GM19324 (cell line): ENCODE measurements around the gene TMCO4.

Source experiments
- ATAC-seq: cut with Tn5 transposase; IDR thresholded peaks from one replicate; pipeline ENCODE4 v1.9.1; 2021; ENCODE audit warnings: mild to moderate bottlenecking, moderate library complexity; ENCODE audit not compliant: unreplicated experiment, low FRiP score

TMCO4 gene

GRCh38 chr1:19725606-19726005 lies 74.1 kb downstream of the TMCO4 start:
- no peak for ATAC-seq

GRCh38 chr1:19723874-19724273 lies 75.8 kb downstream of the TMCO4 start:
- no peak for ATAC-seq

GRCh38 chr1:19720973-19721372 lies 78.7 kb downstream of the TMCO4 start:
- ATAC-seq, result no peak

- no peak for ATAC-seq
These were observed 79.5 kb downstream of the TMCO4 start for GRCh38 chr1:19720174-19720573.

GRCh38 chr1:19717467-19717866 lies 82.2 kb downstream of the TMCO4 start:
- ATAC-seq, result no peak

- no peak for ATAC-seq
These were observed 84.1 kb downstream of the TMCO4 start for GRCh38 chr1:19715334-19716203.

- no peak for ATAC-seq
These were observed 86.8 kb downstream of the TMCO4 start for GRCh38 chr1:19712928-19713327.

GRCh38 chr1:19710825-19711611 lies 88.7 kb downstream of the TMCO4 start:
- no peak for ATAC-seq

GRCh38 chr1:19709260-19709793 lies 90.4 kb downstream of the TMCO4 start:
- no peak for ATAC-seq

GRCh38 chr1:19708567-19709110 lies 91.1 kb downstream of the TMCO4 start:
- no peak for ATAC-seq

GRCh38 chr1:19706136-19706535 lies 93.6 kb downstream of the TMCO4 start:
- no peak for ATAC-seq

- ATAC-seq, result no peak
These were observed 94.3 kb downstream of the TMCO4 start for GRCh38 chr1:19705464-19705863.

GRCh38 chr1:19704247-19705113 lies 95.2 kb downstream of the TMCO4 start:
- ATAC-seq, result no peak

GRCh38 chr1:19703280-19703679 lies 96.4 kb downstream of the TMCO4 start:
- ATAC-seq, result no peak

- no peak for ATAC-seq
These were observed 99.5 kb downstream of the TMCO4 start for GRCh38 chr1:19700079-19700777.

- ATAC-seq, result no peak
These were observed 101.5 kb downstream of the TMCO4 start for GRCh38 chr1:19698181-19698580.

- ATAC-seq, result no peak
These were observed 102.9 kb downstream of the TMCO4 start for GRCh38 chr1:19696820-19697219.

GRCh38 chr1:19695772-19696171 lies 103.9 kb downstream of the TMCO4 start:
- ATAC-seq, result no peak

- ATAC-seq, result no peak
These were observed 105.4 kb downstream of the TMCO4 start for GRCh38 chr1:19694298-19694697.

GRCh38 chr1:19690342-19690741 lies 109.4 kb downstream of the TMCO4 start:
- ATAC-seq, result no peak
